ENCODE measurements around the gene EIF4B. TPM values are rescaled to one million over a fixed set of nuclear protein-coding genes. Genes with fewer than 3 reads are reported as not detected.

EIF4B gene
- total and polyA plus RNA-seq, 2 of the 13 experiments (the other 11 are each of a cell fraction or from before 2014, with no cell fraction given) = 416 to 548 TPM

DNA sequence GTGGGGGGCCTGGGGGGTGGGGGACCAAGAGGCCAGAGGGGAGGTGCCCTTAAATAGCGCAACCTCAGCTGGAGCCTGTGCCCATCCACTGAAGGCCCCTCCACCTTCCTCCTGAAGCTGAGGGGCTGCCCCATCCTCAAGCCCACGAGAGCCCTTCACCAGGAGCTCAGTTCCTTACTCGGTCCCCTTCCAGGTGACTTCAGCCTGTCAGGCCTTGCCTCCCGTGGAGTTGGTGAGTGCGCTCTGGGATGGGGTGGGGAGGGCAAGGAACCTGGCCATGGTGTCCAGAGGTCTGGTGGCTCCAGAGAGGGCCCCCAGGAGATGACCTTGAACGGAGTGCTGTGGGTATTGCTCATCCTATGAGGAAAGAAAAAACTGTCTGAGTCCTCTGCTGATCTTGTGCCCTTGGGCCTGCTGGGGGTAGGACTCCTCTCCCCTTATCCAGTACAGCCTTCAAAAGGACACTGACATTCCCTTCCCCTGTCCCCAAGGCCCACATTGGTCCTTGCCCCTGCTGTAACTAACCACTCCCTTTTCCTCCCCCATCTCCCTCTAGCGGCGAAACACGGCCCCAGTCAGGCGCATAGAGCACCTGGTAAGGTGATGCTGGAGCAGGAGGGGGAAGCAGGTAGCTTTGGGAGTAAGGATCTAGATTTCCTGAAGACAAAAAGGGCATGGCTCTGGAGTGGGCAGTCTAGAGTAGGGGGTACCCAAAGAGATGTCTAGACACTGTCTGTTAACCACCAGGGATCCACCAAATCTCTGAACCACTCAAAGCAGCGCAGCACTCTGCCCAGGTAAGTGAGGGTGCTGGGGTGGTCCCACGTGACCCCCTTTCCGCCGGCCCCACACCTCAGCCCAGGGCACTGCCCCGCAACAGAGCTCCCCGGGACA lies 47.2 kb downstream of the EIF4B start (continued):
- peak; percentile 70 for TF ChIP-seq ZNF350 (CRISPR knock-in tag; IDR thresholded peaks at IDR 0.05; ENCODE audit: borderline replicate concordance, low read depth)
- TF ChIP-seq ZNF816 (CRISPR knock-in tag; IDR thresholded peaks at IDR 0.05; ENCODE audit: borderline replicate concordance) = no peak
- peak; percentile 29; the same call in 1 of the 2 replicates for TF ChIP-seq ZMYM3 (CRISPR knock-in tag; IDR thresholded peaks at IDR 0.05)
- TF ChIP-seq PHF5A (CRISPR knock-in tag; IDR thresholded peaks at IDR 0.05; ENCODE audit: low read depth, unreplicated experiment) = peak; percentile 56
- TF ChIP-seq, protein P1, sequence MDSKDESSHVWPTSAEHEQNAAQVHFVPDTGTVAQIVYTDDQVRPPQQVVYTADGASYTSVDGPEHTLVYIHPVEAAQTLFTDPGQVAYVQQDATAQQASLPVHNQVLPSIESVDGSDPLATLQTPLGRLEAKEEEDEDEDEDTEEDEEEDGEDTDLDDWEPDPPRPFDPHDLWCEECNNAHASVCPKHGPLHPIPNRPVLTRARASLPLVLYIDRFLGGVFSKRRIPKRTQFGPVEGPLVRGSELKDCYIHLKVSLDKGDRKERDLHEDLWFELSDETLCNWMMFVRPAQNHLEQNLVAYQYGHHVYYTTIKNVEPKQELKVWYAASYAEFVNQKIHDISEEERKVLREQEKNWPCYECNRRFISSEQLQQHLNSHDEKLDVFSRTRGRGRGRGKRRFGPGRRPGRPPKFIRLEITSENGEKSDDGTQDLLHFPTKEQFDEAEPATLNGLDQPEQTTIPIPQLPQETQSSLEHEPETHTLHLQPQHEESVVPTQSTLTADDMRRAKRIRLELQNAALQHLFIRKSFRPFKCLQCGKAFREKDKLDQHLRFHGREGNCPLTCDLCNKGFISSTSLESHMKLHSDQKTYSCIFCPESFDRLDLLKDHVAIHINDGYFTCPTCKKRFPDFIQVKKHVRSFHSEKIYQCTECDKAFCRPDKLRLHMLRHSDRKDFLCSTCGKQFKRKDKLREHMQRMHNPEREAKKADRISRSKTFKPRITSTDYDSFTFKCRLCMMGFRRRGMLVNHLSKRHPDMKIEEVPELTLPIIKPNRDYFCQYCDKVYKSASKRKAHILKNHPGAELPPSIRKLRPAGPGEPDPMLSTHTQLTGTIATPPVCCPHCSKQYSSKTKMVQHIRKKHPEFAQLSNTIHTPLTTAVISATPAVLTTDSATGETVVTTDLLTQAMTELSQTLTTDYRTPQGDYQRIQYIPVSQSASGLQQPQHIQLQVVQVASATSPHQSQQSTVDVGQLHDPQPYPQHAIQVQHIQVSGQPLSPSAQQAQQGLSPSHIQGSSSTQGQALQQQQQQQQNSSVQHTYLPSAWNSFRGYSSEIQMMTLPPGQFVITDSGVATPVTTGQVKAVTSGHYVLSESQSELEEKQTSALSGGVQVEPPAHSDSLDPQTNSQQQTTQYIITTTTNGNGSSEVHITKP (CRISPR knock-in tag; IDR thresholded peaks at IDR 0.05; ENCODE audit: low read depth) = 0 out of 2 replicates have a peak, but pooled peaks have one; percentile 26
- TF ChIP-seq FOXA3 (CRISPR knock-in tag; IDR thresholded peaks at IDR 0.05) = peak; percentile 29; the same call in 1 of the 2 replicates
- no peak for TF ChIP-seq RNF2 (conservative IDR thresholded peaks at IDR 0.05; ENCODE audit: low read depth)
- no peak for TF ChIP-seq ADNP (CRISPR knock-in tag; IDR thresholded peaks at IDR 0.05)
- 0 out of 2 replicates have a peak, but pooled peaks have one; percentile 42 for TF ChIP-seq SPEN (CRISPR knock-in tag; IDR thresholded peaks at IDR 0.05; ENCODE audit: low read depth)
- TF ChIP-seq KAT7 (CRISPR knock-in tag; IDR thresholded peaks at IDR 0.05; ENCODE audit: borderline replicate concordance) = no peak
- no peak for TF ChIP-seq SP4 (CRISPR knock-in tag; IDR thresholded peaks at IDR 0.05)
- no peak for TF ChIP-seq ZSCAN31 (CRISPR knock-in tag; IDR thresholded peaks at IDR 0.05; ENCODE audit: low read depth)
- TF ChIP-seq, protein P2, sequence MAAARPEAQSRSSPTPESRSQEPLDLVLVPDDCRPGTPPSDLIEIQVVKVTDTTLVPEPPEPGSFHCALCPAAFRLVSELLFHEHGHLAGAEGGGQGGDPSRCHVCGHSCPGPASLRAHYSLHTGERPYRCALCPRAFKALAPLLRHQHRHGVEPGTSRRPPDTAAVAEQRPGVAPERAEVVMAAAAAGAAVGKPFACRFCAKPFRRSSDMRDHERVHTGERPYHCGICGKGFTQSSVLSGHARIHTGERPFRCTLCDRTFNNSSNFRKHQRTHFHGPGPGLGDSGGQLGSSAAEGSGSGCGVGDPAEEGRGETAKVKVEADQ (CRISPR knock-in tag; IDR thresholded peaks at IDR 0.05; ENCODE audit: borderline replicate concordance) = 0 out of 2 replicates have a peak, but pooled peaks have one; percentile 66
- no peak for TF ChIP-seq SYNCRIP (IDR thresholded peaks at IDR 0.05; ENCODE audit: insufficient read depth, low read depth, low read length)
- TF ChIP-seq, protein P3, sequence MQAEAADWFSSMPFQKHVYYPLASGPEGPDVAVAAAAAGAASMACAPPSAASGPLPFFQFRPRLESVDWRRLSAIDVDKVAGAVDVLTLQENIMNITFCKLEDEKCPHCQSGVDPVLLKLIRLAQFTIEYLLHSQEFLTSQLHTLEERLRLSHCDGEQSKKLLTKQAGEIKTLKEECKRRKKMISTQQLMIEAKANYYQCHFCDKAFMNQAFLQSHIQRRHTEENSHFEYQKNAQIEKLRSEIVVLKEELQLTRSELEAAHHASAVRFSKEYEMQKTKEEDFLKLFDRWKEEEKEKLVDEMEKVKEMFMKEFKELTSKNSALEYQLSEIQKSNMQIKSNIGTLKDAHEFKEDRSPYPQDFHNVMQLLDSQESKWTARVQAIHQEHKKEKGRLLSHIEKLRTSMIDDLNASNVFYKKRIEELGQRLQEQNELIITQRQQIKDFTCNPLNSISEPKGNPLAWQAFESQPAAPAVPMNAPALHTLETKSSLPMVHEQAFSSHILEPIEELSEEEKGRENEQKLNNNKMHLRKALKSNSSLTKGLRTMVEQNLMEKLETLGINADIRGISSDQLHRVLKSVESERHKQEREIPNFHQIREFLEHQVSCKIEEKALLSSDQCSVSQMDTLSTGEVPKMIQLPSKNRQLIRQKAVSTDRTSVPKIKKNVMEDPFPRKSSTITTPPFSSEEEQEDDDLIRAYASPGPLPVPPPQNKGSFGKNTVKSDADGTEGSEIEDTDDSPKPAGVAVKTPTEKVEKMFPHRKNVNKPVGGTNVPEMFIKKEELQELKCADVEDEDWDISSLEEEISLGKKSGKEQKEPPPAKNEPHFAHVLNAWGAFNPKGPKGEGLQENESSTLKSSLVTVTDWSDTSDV (CRISPR knock-in tag; IDR thresholded peaks at IDR 0.05) = no peak
- 0 out of 2 replicates have a peak, but pooled peaks have one; percentile 23 for TF ChIP-seq ZFP37 (CRISPR knock-in tag; IDR thresholded peaks at IDR 0.05; ENCODE audit: borderline replicate concordance)
- TF ChIP-seq ERF (CRISPR knock-in tag; IDR thresholded peaks at IDR 0.05) = no peak
- no peak for TF ChIP-seq PHB2 (IDR thresholded peaks at IDR 0.05; ENCODE audit: partially characterized antibody)
- TF ChIP-seq, protein P4, sequence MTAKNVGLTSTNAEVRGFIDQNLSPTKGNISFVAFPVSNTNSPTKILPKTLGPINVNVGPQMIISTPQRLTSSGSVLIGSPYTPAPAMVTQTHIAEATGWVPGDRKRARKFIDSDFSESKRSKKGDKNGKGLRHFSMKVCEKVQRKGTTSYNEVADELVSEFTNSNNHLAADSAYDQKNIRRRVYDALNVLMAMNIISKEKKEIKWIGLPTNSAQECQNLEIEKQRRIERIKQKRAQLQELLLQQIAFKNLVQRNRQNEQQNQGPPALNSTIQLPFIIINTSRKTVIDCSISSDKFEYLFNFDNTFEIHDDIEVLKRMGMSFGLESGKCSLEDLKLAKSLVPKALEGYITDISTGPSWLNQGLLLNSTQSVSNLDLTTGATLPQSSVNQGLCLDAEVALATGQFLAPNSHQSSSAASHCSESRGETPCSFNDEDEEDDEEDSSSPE (CRISPR knock-in tag; IDR thresholded peaks at IDR 0.05) = no peak
- TF ChIP-seq DNMT1 (CRISPR knock-in tag; IDR thresholded peaks at IDR 0.05) = no peak
- TF ChIP-seq GABPA (IDR thresholded peaks at IDR 0.05; ENCODE audit: low read depth, low read length) = no peak
- no peak for TF ChIP-seq GABPA (CRISPR knock-in tag; IDR thresholded peaks at IDR 0.05; ENCODE audit: low read depth)
